Caco-2 (cell line): ENCODE data around the gene TFB1M. TPM values are rescaled to one million over a fixed set of nuclear protein-coding genes. Genes with fewer than 3 reads are reported as not detected.

ENCODE experiments used
- BruUV-seq: library from RNA; stranded (reverse); fragments of 400-500 nt; replicated peaks from 2 replicates; lab custom pipeline; 2021; lab: Mats Ljungman, UMichigan
- CTCF ChIA-PET: fragments of 300-600 bp; sonication (Branson Sonifier 250); formaldehyde crosslinking; loops from one replicate; lab custom pipeline; 2022; ENCODE audit warnings: antibody characterized with exemption; lab: Charles Lee
- POLR2A ChIA-PET: fragments of 300-600 bp; sonication (Branson Sonifier 250); formaldehyde crosslinking; loops from one replicate; lab custom pipeline; 2022; ENCODE audit warnings: antibody characterized with exemption; lab: Charles Lee
- DNase-seq, 2 experiments: peaks; one replicate each; pipeline versions ENCODE4 v3.0.0 to v3.0.0-alpha.2; 2020 to 2022
- H3K27me3 ChIP-seq: replicated peaks from 2 replicates; pipeline ENCODE4 v1.6.0; 2011; ENCODE audit warnings: low read length; ENCODE audit not compliant: control insufficient read depth, insufficient read depth
- H3K36me3 ChIP-seq: 2 replicates; pipeline ENCODE4 v1.5.1; 2011; ENCODE audit warnings: low read length; ENCODE audit not compliant: control insufficient read depth, insufficient read depth
- H3K4me1 ChIP-seq: fragments of 250-450 bp; sonication (Bioruptor Pico); 2 replicates; pipeline ENCODE4 v1.5.1; 2020; ENCODE audit warnings: mild to moderate bottlenecking
- H3K4me3 ChIP-seq: 2 replicates; pipeline ENCODE4 v1.5.1; 2011; ENCODE audit warnings: low read depth, mild to moderate bottlenecking, control low read depth, low read length
- H3K9me3 ChIP-seq: fragments of 250-450 bp; sonication (Bioruptor Pico); 2 replicates; pipeline ENCODE4 v1.5.1; 2020; ENCODE audit warnings: mild to moderate bottlenecking, moderate library complexity
- H3K27ac Mint-ChIP-seq: one replicate; pipeline ENCODE4 v1.8.0; 2022; ENCODE audit warnings: mixed read lengths; ENCODE audit not compliant: unreplicated experiment
- H3K27me3 Mint-ChIP-seq: one replicate; pipeline ENCODE4 v1.8.0; 2022; ENCODE audit warnings: mixed read lengths; ENCODE audit not compliant: insufficient read depth, unreplicated experiment
- H3K36me3 Mint-ChIP-seq: one replicate; pipeline ENCODE4 v1.8.0; 2022; ENCODE audit warnings: mild to moderate bottlenecking, mixed read lengths; ENCODE audit not compliant: insufficient read depth, unreplicated experiment
- H3K4me1 Mint-ChIP-seq: one replicate; pipeline ENCODE4 v1.8.0; 2022; ENCODE audit warnings: low read depth, mixed read lengths; ENCODE audit not compliant: unreplicated experiment
- H3K4me3 Mint-ChIP-seq: one replicate; pipeline ENCODE4 v1.8.0; 2022; ENCODE audit warnings: mild to moderate bottlenecking, moderate library complexity, mixed read lengths; ENCODE audit not compliant: unreplicated experiment
- H3K9me3 Mint-ChIP-seq: one replicate; pipeline ENCODE4 v1.8.0; 2022; ENCODE audit warnings: mixed read lengths; ENCODE audit not compliant: unreplicated experiment
- CTCF ChIP-seq, 2 experiments: fragments of 200-600 bp in 1 of 2; IDR thresholded peaks; 1 replicate in 1 of 2; 2 replicates in 1 of 2; pipeline versions ENCODE4 v1.5.1 to v1.8.0; 2011 to 2022; ENCODE audit warnings: antibody characterized with exemption in 1 of 2, control low read depth in 1 of 2, inconsistent platforms in 1 of 2, low read depth in 1 of 2, low read length in 1 of 2, mild to moderate bottlenecking in 1 of 2, moderate library complexity in 1 of 2; ENCODE audit not compliant: insufficient read depth in 1 of 2, severe bottlenecking in 1 of 2, unreplicated experiment in 1 of 2
- intact Hi-C: fragments of 100-400 bp; cut with micrococcal nuclease; formaldehyde crosslinking; loops from one replicate; pipeline ENCODE4 v1.10.0; 2022; ENCODE audit not compliant: unreplicated experiment
- total RNA-seq: library from RNA; stranded (reverse); gene quantifications from 2 replicates; pipeline ENCODE4 v1.2.3, GENCODE V29; 2022

TFB1M gene
- total RNA-seq, 1 experiment from 2014 or later: 35.7 TPM

GRCh38 chr6:155351273-155352129 is 37.2 kb upstream of the TFB1M start:
- no peak for DNase-seq
- POLR2A ChIA-PET: no interaction called here
- CTCF ChIA-PET: no interaction called here

GRCh38 chr6:155349956-155350355 is 35.7 kb upstream of the TFB1M start:
- Histone ChIP-seq H3K4me1 (no peaks in the 10 kb centered on the region), H3K36me3 (no peaks in the 10 kb centered on the region; the same call in 1 of the 2 replicates), H3K9me3 (peaks cover 28% of the 10 kb centered on the region), H3K4me3 (no peak overlapping the region), H3K27me3 (no peaks in the 10 kb centered on the region)
- no peaks in the 10 kb centered on the region for H3K27me3 Mint-ChIP-seq
- CTCF ChIA-PET: interaction anchor here (0.6 kb wide), 1 partner anchor 185 kb away, joined by 6 read pairs; no protein-coding TSS in a partner anchor
- BruUV-seq: no TSS peak
- intact Hi-C loops: no loop called here
- POLR2A ChIA-PET: no interaction called here
- H3K27ac Mint-ChIP-seq: no peak overlapping the region
- no peak for DNase-seq
- no peak overlapping the region for H3K4me3 Mint-ChIP-seq
- no peaks in the 10 kb centered on the region for H3K36me3 Mint-ChIP-seq
- H3K9me3 Mint-ChIP-seq: peaks cover 59% of the 10 kb centered on the region
- H3K4me1 Mint-ChIP-seq: no peaks in the 10 kb centered on the region
- TF ChIP-seq CTCF (IDR thresholded peaks at IDR 0.05; ENCODE audit: insufficient read depth in 1 of 2, low read depth in 1 of 2, low read length in 1 of 2, severe bottlenecking in 1 of 2, unreplicated experiment in 1 of 2): no peak

More at GRCh38 chr6:155351273-155352129, 37.2 kb upstream of the TFB1M start:
- no peaks in the 10 kb centered on the region for H3K27me3 Mint-ChIP-seq
- H3K9me3 ChIP-seq: peaks cover 29% of the 10 kb centered on the region
- H3K36me3 ChIP-seq: no peaks in the 10 kb centered on the region; the same call in 1 of the 2 replicates
- no peaks in the 10 kb centered on the region for H3K4me1 Mint-ChIP-seq
- intact Hi-C loops: no loop called here
- H3K4me3 Mint-ChIP-seq: no peak overlapping the region
- peaks cover 44% of the 10 kb centered on the region for H3K9me3 Mint-ChIP-seq
- no peaks in the 10 kb centered on the region for H3K4me1 ChIP-seq
- H3K27ac Mint-ChIP-seq: no peak overlapping the region
- no peak overlapping the region for H3K4me3 ChIP-seq
- no peaks in the 10 kb centered on the region for H3K27me3 ChIP-seq
- no peaks in the 10 kb centered on the region for H3K36me3 Mint-ChIP-seq
- TF ChIP-seq CTCF (IDR thresholded peaks at IDR 0.05; ENCODE audit: insufficient read depth in 1 of 2, low read depth in 1 of 2, low read length in 1 of 2, severe bottlenecking in 1 of 2, unreplicated experiment in 1 of 2): no peak
- BruUV-seq: no TSS peak

- no peaks in the 10 kb centered on the region for H3K27me3 Mint-ChIP-seq
- intact Hi-C loops: no loop called here
- no TSS peak for BruUV-seq
- H3K4me1 Mint-ChIP-seq: no peaks in the 10 kb centered on the region
- Histone ChIP-seq H3K36me3 (no peaks in the 10 kb centered on the region; the same call in 1 of the 2 replicates), H3K27me3 (no peaks in the 10 kb centered on the region), H3K9me3 (peaks cover 25% of the 10 kb centered on the region), H3K4me1 (no peaks in the 10 kb centered on the region), H3K4me3 (no peak overlapping the region)
- H3K9me3 Mint-ChIP-seq: peaks cover 60% of the 10 kb centered on the region
- H3K36me3 Mint-ChIP-seq: no peaks in the 10 kb centered on the region
- no peak for DNase-seq
- ChIA-PET POLR2A (no interaction called here), CTCF (no interaction called here)
- no peak for TF ChIP-seq CTCF (IDR thresholded peaks at IDR 0.05; ENCODE audit: insufficient read depth in 1 of 2, low read depth in 1 of 2, low read length in 1 of 2, severe bottlenecking in 1 of 2, unreplicated experiment in 1 of 2)
- H3K4me3 Mint-ChIP-seq: no peak overlapping the region
- no peak overlapping the region for H3K27ac Mint-ChIP-seq
Observed at GRCh38 chr6:155349129-155349528, 34.8 kb upstream of the TFB1M start.
